Muscle of back (tissue), 10 donors: Measurements from ENCODE around the gene LBP. TPM values are rescaled to one million over a fixed set of nuclear protein-coding genes. Genes with fewer than 3 reads are reported as not detected.

ENCODE experiments used
- polyA plus RNA-seq, 10 donors: library from polyadenylated mRNA; unstranded; fragments of 120-200 nt; gene quantifications; one replicate each; pipeline ENCODE4 v1.2.1, GENCODE V29; 2013; ENCODE audit not compliant: insufficient read length in 10 of 10

LBP gene
- polyA plus RNA-seq, 10 donors = not detected

Other genes with a start within 250 kb of the LBP start
- gene TGM2, start 181.2 kb upstream of the LBP start, polyA plus RNA-seq = 10 to 100 TPM in 9 of 10 donors, 1 to 10 TPM in 1; 7.6 to 21.4 (median 14.5) TPM
- 10 to 100 TPM in 5 of 10 donors, 1 to 10 TPM in 5; 4.5 to 24.0 (median 9.9) TPM for gene KIAA1755, start 85.7 kb upstream of the LBP start, polyA plus RNA-seq
- 1 to 10 TPM in 3 of 10 donors, under 1 TPM in 7; 0.12 to 1.8 (median 0.73) TPM for gene BPI, start 42.3 kb upstream of the LBP start, polyA plus RNA-seq
- 10 to 100 TPM; 15.2 to 29.4 (median 18.8) TPM for gene SNHG17, start 88.8 kb downstream of the LBP start, polyA plus RNA-seq
- 10 to 100 TPM; 14.7 to 27.5 (median 22.7) TPM for gene RALGAPB, start 126.4 kb downstream of the LBP start, polyA plus RNA-seq
- gene ADIG, start 234.7 kb downstream of the LBP start, polyA plus RNA-seq = not detected